GM12878 (cell line): ENCODE results near the gene TNFAIP3. TPM values are rescaled to one million over a fixed set of nuclear protein-coding genes. Genes with fewer than 3 reads are reported as not detected.

Experiments used
- CTCF ChIP-seq, 3 experiments: IDR thresholded peaks in 2 of 3; conservative IDR thresholded peaks in 1 of 3; 2 replicates each; pipeline ENCODE4 v1.5.1; 2011; ENCODE audit warnings: low read depth in 3 of 3, low read length in 3 of 3, mild to moderate bottlenecking in 3 of 3, control low read depth in 2 of 3, moderate library complexity in 2 of 3, inconsistent platforms in 1 of 3, mixed read lengths in 1 of 3; ENCODE audit not compliant: control insufficient read depth in 2 of 3, insufficient read depth in 1 of 3; ENCODE audit errors: extremely low read depth in 1 of 3
- E2F4 ChIP-seq: IDR thresholded peaks from 2 replicates; pipeline ENCODE4 v1.6.1; 2012; ENCODE audit warnings: low read depth, low read length, improper control_type of control experiment
- FOXM1 ChIP-seq: IDR thresholded peaks from 2 replicates; pipeline ENCODE4 v1.6.1; 2012; ENCODE audit warnings: low read depth, mild to moderate bottlenecking, inconsistent platforms, low read length, moderate library complexity
- IKZF2 ChIP-seq, 2 experiments: fragments of 450-650 bp; IDR thresholded peaks; 2 replicates each; pipeline ENCODE4 v1.6.1; 2017; ENCODE audit warnings: mild to moderate bottlenecking in 2 of 2, moderate library complexity in 2 of 2
- IRF3 ChIP-seq: fragments of 450-650 bp; IDR thresholded peaks from 2 replicates; pipeline ENCODE4 v1.6.1; 2014; ENCODE audit warnings: mild to moderate bottlenecking
- MEF2B ChIP-seq: fragments of 450-650 bp; IDR thresholded peaks from 2 replicates; pipeline ENCODE4 v1.6.1; 2018; ENCODE audit warnings: mild to moderate bottlenecking, moderate library complexity; ENCODE audit not compliant: partially characterized antibody, poor library complexity, severe bottlenecking
- MTA2 ChIP-seq: fragments of 450-650 bp; IDR thresholded peaks from 2 replicates; pipeline ENCODE4 v1.6.1; 2016; ENCODE audit warnings: low read depth, mild to moderate bottlenecking, moderate library complexity
- MXI1 ChIP-seq: fragments of 150-350 bp; IDR thresholded peaks from 2 replicates; pipeline ENCODE4 v1.6.1; 2011; ENCODE audit warnings: low read depth, mild to moderate bottlenecking, inconsistent platforms, low read length, improper control_type of control experiment
- NFXL1 ChIP-seq: fragments of 450-650 bp; IDR thresholded peaks from 2 replicates; pipeline ENCODE4 v1.6.1; 2017; ENCODE audit warnings: antibody characterized with exemption, mild to moderate bottlenecking, borderline replicate concordance
- NRF1 ChIP-seq: conservative IDR thresholded peaks from 2 replicates; pipeline ENCODE4 v1.6.1; 2011; ENCODE audit warnings: mild to moderate bottlenecking, low read depth, low read length, improper control_type of control experiment
- RUNX3 ChIP-seq: IDR thresholded peaks from 2 replicates; pipeline ENCODE4 v1.6.1; 2012; ENCODE audit warnings: low read length, inconsistent platforms
- TCF12 ChIP-seq: IDR thresholded peaks from 2 replicates; pipeline ENCODE4 v1.6.1; 2011; ENCODE audit warnings: low read depth, mild to moderate bottlenecking, low read length
- YY1 ChIP-seq: IDR thresholded peaks from 2 replicates; pipeline ENCODE4 v1.6.1; 2011; ENCODE audit warnings: low read depth, mild to moderate bottlenecking, low read length
- ZNF384 ChIP-seq: IDR thresholded peaks from 2 replicates; pipeline ENCODE4 v1.6.1; 2012; ENCODE audit warnings: low read depth, mild to moderate bottlenecking, low read length, improper control_type of control experiment, borderline replicate concordance
- polyA plus RNA-seq, 11 experiments: library from polyadenylated mRNA; depleted of rRNA in 4 of 11; unstranded in 6 of 11; stranded (reverse) in 5 of 11; fragments of >200 nt; fragmentation: Nextera tagmentation in 4 of 11; fragmentation: Illumina TruSeq in 1 of 11; extraction: Ambion mirVana in 4 of 11; extraction: Trizol in 1 of 11; gene quantifications; 1 replicate in 1 of 11; 2 replicates in 10 of 11; pipeline versions ENCODE4 v1.2.1 to v1.2.3, GENCODE V29; 2011 to 2016; ENCODE audit warnings: inconsistent platforms in 2 of 11, missing spikeins in 2 of 11, low read depth in 1 of 11
- total RNA-seq, 4 experiments: library from RNA; depleted of rRNA in 3 of 4; stranded (reverse); fragments of >200 nt in 3 of 4; fragmentation: Illumina TruSeq in 1 of 4; extraction: Trizol in 1 of 4; gene quantifications; 2 replicates each; pipeline versions ENCODE4 v1.2.1 to v1.2.3, GENCODE V29; 2013 to 2021

The TNFAIP3 gene
- total and polyA plus RNA-seq, 10 of the 15 experiments (the other 5 are each of a cell fraction or from before 2014, with no cell fraction given) = 18.0 to 350 (median 127) TPM

GRCh38 chr6:137830511-137830911 is 36.5 kb upstream of the TNFAIP3 start (continued):
- no peak for TF ChIP-seq NFXL1
- TF ChIP-seq MEF2B = peak; percentile 32
- TF ChIP-seq E2F4 = no peak
- TF ChIP-seq TCF12 = no peak
- peak; percentile 84 for TF ChIP-seq ZNF384
- TF ChIP-seq YY1 = no peak
- TF ChIP-seq CTCF (IDR thresholded peaks at IDR 0.05 in 2 of 3, conservative IDR thresholded peaks at IDR 0.05 in 1 of 3; ENCODE audit: control insufficient read depth in 2 of 3, extremely low read depth in 1 of 3, insufficient read depth in 1 of 3, low read depth in 3 of 3, low read length in 3 of 3) = no peak
- peak; percentile 49; the same call in 1 of the 2 replicates for TF ChIP-seq RUNX3
- TF ChIP-seq FOXM1 = 0 out of 2 replicates have a peak, but pooled peaks have one; percentile 18
- no peak for TF ChIP-seq MXI1
- TF ChIP-seq IRF3 = no peak
- peak; percentile 42 to 46; a peak in 2 of 4 replicates for TF ChIP-seq IKZF2 (IDR thresholded peaks at IDR 0.05)
- no peak for TF ChIP-seq NRF1
- peak; percentile 49; the same call in 1 of the 2 replicates for TF ChIP-seq MTA2
